AG08396 (cell line): ENCODE data around the gene SEL1L.
"Not testable (repeated sequence)": the region's sequence is repeated elsewhere in the genome, so short reads cannot be mapped to it uniquely, and the experiment has no call there.

Experiments
- DNase-seq: peaks from one replicate; pipeline ENCODE4 v3.0.0; 2012; ENCODE audit warnings: low spot score, mixed read lengths

SEL1L gene

GRCh38 chr14:81533536-81534343, at the start of gene SEL1L:
Gene SEL1L, minus strand, starts transcription at chr14:81533853. Its CDS starts 109 bp downstream, at chr14:81533744.
- peak; percentile 96 for DNase-seq

GRCh38 chr14:81582420-81582819, 48.8 kb upstream of the SEL1L start:
- no peak for DNase-seq

- no peak for DNase-seq
Observed at GRCh38 chr14:81579115-81579514, 45.5 kb upstream of the SEL1L start.

GRCh38 chr14:81571437-81571836, 37.8 kb upstream of the SEL1L start:
- no peak for DNase-seq

GRCh38 chr14:81567302-81567701, 33.6 kb upstream of the SEL1L start:
- no peak for DNase-seq

GRCh38 chr14:81565441-81566290, 32.0 kb upstream of the SEL1L start:
- DNase-seq = no peak

- DNase-seq = no peak
Observed at GRCh38 chr14:81562818-81563217, 29.2 kb upstream of the SEL1L start.

GRCh38 chr14:81561084-81561775, 27.6 kb upstream of the SEL1L start:
- DNase-seq = no peak

GRCh38 chr14:81559385-81559784, 25.7 kb upstream of the SEL1L start:
- DNase-seq = no peak

GRCh38 chr14:81557146-81557545, 23.5 kb upstream of the SEL1L start:
- DNase-seq = no peak

GRCh38 chr14:81555684-81556083, 22.0 kb upstream of the SEL1L start:
- DNase-seq = no peak

- no peak for DNase-seq
Observed at GRCh38 chr14:81555051-81555450, 21.4 kb upstream of the SEL1L start.

GRCh38 chr14:81551471-81551870, 17.8 kb upstream of the SEL1L start:
- DNase-seq = no peak

GRCh38 chr14:81550001-81550637, 16.5 kb upstream of the SEL1L start:
- no peak for DNase-seq

GRCh38 chr14:81541206-81541605, 7.6 kb upstream of the SEL1L start:
- not testable (repeated sequence) for DNase-seq

- DNase-seq = no peak
Observed at GRCh38 chr14:81537193-81537592, 3.5 kb upstream of the SEL1L start.

GRCh38 chr14:81536241-81536771, 2.7 kb upstream of the SEL1L start:
- no peak for DNase-seq

- no peak for DNase-seq
Observed at GRCh38 chr14:81535396-81536164, 1.9 kb upstream of the SEL1L start.

- DNase-seq = no peak
Observed at GRCh38 chr14:81534510-81535074, 939 bp upstream of the SEL1L start.

- DNase-seq = no peak
Observed at GRCh38 chr14:81533212-81533535, 479 bp downstream of the SEL1L start.

GRCh38 chr14:81529391-81529790, 4.3 kb downstream of the SEL1L start:
- no peak for DNase-seq
